Measurements from ENCODE around the gene FOLR1.

Gene FOLR1

DNA sequence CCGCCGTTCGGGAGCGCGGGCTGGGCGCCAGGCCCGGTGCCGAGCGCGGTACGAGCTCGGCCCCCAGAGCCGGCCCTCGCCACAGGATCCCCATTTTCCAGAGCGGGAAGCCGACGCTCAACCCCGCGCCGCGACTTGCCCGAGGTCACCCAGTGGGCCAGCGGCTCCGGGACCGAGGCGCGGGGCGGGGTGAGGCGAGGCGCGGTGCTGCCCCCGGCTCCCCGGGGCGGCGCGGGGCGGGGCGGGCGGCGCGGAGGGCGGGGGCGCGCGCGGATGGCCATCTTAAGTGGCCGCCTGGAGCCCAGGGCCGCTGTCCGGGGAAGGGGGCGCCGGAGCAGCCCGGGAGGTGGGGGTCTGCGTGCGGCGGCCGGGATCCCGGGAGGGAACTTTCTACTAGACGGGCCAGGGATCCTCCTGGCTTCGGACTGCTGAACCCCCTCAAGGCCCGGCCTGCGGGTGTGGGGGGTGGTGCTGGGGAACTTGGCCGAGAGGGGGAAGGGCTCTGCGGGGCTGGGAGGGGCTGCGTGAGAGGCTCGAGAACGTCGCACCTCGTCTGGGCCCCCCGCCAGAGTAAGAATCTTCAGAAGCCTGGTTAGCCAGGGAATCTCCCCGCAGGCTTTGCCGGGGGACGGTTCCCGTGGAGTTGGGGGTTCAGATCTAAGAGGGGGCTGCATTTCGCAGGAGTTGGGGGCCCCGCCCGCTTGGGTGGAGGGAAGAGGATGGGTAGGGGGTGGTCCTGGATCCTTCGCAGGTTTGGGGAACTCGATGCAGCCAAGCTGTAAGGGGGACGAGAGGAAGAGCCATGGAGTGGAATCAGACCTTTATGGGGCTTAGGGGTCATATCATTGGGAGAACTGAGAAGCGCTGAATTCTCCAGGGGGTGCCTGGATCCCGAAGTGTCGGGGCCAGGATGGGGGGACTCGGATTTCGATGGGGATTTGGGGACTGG, 31.9 kb downstream of the FOLR1 start:
- peak; percentile 76 for DNase-seq
- peak; percentile 64 for ATAC-seq

DNA sequence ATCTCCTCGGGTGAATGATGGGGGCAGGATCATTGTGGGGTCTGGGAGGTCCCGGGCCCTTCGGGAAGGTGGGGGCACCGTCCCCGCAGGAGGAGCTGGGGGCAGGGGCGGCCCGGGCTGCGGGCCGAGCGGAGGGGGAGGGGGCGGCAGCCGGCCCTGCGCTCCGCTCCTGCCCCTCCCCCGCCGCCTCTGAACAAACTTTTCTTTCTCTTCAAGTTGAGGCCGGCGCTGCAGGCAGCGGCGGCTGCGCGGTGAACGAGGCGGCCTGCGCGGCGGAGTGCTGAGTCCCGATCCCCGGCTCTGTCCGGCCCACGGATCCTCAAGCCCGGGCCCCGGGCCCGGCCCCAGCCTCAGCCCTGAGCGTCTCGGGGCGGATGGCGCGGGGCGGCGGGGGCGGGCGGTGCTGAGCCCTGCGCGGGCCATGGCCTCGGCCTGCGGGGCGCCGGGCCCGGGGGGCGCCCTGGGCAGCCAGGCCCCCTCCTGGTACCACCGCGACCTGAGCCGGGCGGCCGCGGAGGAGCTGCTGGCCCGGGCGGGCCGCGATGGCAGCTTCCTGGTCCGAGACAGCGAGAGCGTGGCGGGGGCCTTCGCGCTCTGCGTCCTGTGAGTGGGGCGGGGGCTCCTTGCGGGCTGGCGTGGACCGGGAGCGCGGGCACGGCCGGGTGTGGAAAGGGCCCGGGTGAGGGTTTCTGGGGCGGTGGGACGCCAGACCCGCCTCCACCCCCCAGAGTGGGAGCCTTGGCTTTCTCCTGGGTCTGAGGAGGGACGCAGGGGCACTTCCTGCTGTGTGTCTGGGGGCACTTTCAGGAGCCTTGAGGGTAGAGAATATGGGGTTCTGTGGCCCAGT, 32.8 kb downstream of the FOLR1 start, which contains the start of gene INPPL1:
Gene INPPL1, plus strand, starts transcription at position 204 of the 847 bp plus-strand sequence. Its CDS starts 218 bp downstream, at position 422.
- DNase-seq (peak; percentile 59), ATAC-seq (no peak)

DNA sequence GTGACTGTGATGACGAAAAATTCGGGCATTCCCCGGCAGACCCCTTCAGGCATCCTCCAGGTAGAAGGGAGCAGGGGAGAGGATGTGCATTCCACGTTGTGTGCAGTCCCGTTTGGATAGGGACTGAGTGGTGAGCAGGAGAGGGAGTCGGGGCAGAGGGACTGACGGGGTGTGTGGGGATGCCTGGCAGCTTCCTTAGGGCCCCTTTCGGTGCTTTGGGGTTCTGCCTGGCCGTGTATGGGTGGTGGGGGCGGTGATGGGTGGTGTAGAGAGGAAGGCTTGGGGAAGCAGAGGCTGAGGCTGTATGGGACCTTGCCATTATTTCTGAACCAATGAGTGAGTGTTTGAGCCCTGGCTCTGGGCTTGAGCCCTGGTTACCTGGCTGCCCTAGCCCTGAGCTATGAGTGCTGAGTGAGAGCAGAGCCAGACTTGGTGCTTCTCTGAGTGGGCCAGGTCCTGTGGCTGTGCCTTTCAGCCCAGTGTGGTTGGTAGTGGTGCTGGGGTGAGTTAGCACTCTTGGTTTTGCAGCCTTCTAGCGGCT, 33.5 kb downstream of the FOLR1 start:
- peak; percentile 7 for ATAC-seq
- DNase-seq = peak; percentile 45

DNA sequence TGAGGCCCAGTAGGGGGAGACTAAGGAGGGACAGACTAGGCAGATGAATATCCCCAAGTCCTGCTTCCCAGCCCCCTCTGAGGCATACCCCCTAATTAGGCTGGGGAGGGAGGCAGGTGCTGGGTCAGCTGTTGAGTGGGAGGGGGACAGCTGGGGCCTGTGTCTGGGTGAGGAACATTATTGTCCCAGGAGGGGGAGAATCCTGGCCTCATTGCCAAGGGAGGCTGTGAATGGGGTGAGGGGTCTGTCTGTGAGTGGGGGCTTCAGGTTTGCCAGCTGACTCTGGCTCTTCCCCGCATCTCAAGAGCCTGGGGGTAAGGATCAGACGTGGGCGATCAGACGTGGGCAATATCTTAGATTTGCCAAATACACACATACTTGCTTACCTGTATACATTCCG, 34.8 kb downstream of the FOLR1 start:
- no peak for ATAC-seq

DNA sequence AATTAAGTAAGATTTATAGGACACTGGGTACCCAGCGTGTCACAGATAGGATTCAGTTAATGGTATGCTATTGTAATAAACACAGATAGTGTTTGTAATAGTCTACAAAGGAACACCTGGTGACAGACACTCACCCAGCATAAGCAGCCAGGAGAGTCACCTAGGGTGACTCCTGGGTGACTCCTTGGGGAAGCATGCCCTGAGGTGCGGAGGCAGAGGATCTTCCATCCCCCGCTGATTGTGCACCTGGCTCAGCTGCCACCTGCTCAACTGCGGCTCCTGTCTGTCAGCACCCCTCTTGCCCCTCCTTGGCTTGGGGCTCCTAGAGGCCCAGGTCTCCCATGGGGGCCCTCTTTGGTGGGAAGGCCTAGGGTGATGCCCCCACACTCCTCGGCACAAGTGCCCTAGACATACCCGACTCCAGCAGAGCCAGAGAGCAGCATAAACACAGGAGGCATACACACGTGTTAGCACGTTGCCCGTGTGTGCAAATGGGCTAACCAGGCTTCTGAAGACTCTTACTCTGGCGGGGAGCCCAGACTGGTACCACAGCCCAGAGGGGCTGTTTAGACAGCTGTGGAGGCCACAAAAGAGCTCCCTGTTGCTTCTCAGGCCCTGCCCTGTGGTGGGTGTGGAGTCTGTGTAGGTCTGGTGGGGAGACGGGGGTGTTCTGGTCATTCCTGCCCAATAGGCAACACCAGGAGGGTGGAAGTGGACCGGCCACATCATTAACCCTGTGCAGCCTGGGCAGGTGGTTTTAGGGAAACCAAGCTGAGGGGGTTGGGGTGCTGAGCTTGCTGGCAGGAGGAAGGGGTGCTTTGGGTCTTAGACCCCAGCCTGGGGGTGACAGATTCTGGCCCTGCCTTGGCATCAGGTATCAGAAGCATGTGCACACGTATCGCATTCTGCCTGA, 35.6 kb downstream of the FOLR1 start:
- ATAC-seq = no peak
- DNase-seq = no peak

More for the DNA sequence above, 34.8 kb downstream of the FOLR1 start:
- no peak for DNase-seq

DNA sequence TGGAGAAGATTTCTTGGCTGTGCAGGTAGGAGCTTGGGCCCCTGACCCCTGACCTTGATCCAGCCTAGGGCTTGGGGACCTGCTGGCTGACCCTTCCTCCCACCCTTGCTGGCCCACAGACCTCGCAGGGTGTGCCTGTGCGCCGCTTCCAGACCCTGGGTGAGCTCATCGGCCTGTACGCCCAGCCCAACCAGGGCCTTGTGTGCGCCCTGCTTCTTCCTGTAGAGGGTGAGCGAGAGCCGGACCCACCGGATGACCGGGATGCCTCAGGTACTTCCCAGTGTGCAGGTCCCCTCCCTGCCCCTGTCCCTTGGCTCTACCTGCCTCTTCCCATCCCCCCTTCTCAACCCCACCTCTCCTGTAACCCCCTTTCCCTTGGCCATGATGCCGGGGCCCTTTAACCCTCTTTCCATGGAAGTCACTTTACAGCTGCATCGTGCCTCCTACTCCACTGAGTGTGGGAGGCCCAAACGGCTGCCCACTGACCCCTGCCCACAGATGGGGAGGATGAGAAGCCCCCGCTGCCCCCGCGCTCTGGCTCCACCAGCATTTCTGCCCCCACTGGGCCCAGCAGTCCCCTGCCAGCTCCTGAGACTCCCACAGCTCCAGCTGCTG, 36.4 kb downstream of the FOLR1 start:
- ATAC-seq = no peak
- no peak for DNase-seq

DNA sequence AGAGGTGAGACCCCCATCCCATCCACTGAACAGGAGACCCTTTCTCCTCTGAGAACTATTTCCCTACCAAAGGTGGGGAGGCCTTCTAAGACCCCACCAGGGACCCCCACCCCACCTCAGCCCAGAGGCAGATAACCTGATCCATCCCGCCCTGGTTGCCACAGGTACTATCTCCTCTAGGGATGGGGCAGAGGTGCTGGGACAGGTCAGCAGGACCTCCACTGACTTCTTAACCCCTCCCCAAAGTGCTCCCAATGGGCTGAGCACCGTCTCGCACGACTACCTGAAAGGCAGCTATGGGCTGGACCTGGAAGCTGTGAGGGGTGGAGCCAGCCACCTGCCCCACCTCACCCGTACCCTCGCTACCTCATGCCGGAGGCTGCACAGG, 36.9 kb downstream of the FOLR1 start:
- no peak for ATAC-seq
- no peak for DNase-seq

DNA sequence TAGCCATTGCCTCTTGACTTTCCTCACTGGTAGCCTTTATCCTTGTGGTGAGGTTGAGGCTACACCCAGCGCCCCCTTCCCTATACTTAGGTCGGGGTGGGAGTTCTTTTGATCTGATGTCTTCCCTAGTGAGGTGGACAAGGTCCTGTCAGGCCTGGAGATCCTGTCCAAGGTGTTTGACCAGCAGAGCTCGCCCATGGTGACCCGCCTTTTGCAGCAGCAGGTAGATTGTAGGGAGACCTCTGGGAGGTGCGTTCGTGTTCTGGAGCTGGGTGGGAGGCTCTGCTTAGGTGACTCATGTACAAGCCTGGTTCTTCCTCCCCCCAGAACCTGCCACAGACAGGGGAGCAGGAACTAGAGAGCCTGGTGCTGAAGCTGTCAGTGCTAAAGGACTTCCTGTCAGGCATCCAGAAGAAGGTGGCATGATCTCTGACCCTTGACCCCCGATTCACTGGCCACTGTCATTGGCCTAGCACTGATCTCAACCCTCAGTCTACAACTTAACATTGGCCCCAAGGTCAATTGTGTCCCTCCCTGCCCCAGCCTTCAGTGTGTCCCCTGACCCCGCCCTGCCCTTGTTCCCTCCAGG, 37.5 kb downstream of the FOLR1 start:
- ATAC-seq (no peak), DNase-seq (no peak)

DNA sequence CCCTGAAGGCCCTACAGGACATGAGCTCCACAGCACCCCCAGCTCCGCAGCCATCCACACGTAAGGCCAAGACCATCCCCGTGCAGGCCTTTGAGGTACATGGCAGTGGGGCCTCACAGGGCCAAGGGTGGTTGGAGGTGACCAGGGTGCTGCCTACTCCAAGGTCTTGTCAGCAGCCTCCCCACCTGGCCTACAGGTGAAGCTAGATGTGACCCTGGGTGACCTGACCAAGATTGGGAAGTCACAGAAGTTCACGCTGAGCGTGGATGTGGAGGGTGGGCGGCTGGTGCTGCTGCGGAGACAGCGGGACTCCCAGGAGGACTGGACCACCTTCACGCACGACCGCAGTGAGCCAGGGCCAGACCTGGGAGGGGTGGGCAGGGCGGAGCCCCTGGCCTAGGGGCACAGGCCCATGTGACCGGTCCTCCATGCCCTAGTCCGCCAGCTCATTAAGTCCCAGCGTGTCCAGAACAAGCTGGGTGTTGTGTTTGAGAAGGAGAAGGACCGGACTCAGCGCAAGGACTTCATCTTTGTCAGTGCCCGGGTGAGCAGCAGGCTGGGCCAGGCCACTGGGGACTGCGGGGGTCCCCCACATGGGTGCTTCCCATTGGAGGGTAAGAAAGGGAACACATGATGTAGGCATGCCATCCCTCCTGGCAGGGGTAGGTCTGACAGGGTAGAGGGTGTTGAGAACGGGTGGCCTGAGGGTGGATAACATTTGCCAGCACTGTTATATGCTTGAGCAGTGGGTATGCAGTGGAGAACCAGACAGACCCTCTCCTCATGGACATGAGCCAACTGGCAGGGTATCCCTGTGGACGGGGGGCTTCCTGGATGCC, 38.2 kb downstream of the FOLR1 start:
- ATAC-seq (no peak), DNase-seq (no peak)

DNA sequence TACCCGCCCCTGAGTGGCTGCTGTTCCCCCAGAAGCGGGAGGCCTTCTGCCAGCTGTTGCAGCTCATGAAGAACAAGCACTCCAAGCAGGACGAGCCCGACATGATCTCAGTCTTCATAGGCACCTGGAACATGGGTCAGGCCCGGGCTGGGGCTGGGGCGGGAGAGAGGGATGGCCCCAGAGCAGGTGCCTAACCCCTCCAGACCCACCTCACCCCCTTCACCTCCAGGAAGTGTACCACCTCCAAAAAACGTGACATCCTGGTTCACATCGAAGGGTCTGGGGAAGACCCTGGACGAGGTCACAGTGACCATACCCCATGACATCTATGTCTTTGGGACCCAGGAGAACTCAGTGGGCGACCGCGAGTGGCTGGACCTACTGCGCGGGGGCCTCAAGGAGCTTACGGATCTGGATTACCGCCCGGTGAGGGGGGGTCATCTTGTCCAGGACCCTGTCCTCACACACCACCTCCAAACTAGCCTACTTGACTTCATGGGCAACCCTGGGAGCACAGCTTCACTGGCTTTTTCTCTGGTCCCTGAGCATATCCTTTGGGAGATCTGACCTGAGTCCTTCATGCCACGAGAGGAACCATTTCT, 38.9 kb downstream of the FOLR1 start:
- ATAC-seq (no peak), DNase-seq (no peak)

DNA sequence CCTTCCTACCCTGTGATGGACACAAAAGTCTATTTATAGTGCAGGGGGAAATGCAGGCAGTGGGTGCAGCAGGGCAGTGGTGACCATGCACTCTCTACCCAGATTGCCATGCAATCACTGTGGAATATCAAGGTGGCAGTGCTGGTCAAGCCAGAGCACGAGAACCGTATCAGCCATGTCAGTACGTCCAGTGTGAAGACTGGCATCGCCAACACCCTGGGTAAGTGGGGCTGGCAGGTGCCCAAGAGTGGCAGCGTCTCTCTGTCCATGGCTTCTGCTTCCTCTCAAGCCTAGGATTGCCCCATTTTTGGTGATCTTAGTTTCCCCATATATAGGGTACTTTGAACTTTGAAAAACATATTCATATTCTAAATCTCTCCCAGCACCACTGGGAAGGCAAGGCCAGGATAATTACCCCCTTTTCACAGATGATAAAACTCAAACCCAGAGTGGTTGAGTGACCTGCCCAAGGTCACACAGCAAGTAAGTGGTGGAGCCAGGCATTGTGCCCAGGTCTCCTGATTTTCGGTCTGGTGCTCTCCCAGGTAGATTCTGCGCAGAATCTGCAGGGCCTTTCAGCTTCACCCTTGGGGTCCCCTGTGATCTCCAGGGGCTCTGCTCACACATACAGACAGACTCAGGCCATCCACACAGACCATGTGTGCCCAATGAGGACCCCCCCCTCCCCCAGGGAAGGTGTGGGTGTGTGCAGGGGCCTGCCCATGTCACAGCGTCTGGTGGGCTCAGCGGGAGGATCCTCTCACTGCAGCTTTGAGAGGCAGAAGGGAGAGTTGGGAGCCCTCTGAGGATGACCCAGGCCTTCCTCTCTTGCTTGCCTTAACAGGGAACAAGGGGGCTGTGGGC, 39.7 kb downstream of the FOLR1 start:
- no peak for ATAC-seq
- DNase-seq = no peak

DNA sequence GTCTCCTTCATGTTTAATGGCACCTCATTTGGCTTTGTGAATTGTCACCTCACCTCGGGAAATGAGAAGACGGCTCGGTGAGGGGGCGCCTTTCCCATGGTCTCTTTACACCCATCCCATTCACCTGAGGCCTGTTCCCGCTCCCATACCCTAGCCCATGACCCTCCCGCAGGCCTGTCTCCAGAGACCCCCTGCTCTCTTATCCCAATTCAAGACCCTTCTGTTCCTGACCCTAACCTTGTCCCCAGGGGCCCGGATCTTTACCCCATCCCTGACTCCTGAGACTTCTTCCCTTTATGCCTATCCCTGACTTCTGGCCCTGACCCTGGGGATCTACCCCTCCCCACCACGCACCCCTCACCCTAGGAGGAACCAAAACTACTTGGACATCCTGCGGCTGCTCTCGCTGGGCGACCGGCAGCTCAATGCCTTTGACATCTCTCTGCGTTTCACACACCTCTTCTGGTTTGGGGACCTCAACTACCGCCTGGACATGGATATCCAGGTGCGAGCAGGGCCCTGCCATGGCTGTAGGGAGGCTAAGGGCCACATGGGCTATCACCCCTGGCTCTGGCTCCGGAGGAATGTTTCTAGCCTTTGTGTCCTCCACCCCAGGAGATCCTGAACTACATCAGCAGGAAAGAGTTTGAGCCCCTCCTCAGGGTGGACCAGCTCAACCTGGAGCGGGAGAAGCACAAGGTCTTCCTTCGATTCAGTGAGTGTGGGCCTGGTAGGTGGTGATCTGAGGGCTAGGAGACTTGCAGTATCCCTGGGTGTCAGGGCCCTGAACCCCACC, 40.5 kb downstream of the FOLR1 start:
- DNase-seq (no peak), ATAC-seq (no peak)

DNA sequence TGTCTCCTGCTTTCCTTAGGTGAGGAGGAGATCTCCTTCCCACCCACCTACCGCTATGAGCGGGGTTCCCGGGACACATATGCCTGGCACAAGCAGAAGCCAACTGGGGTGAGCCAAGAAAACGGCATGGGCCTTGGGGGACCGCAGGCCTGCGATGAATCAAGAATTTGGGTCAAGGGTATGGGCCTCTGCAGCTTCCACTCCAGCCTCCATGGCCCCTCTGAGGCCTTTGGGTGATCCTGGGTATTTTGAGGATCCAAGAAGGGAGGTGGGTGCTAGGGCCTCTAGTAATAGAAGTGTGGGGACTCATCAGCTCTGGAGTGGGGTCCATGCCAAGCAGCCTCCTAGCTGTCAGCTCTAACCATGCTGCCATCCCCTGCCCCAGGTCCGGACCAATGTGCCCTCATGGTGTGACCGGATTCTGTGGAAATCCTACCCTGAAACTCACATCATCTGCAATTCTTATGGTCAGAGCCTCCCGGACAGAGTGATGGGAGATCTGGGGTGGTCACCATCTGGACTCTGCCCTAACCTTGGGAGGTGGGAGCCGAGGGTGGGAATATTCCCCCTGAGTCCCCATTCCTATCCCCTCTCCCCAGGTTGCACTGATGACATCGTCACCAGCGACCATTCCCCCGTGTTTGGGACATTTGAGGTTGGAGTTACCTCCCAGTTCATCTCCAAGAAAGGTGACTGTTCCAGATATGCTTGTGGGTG, 41.3 kb downstream of the FOLR1 start:
- ATAC-seq = no peak
- no peak for DNase-seq

DNA sequence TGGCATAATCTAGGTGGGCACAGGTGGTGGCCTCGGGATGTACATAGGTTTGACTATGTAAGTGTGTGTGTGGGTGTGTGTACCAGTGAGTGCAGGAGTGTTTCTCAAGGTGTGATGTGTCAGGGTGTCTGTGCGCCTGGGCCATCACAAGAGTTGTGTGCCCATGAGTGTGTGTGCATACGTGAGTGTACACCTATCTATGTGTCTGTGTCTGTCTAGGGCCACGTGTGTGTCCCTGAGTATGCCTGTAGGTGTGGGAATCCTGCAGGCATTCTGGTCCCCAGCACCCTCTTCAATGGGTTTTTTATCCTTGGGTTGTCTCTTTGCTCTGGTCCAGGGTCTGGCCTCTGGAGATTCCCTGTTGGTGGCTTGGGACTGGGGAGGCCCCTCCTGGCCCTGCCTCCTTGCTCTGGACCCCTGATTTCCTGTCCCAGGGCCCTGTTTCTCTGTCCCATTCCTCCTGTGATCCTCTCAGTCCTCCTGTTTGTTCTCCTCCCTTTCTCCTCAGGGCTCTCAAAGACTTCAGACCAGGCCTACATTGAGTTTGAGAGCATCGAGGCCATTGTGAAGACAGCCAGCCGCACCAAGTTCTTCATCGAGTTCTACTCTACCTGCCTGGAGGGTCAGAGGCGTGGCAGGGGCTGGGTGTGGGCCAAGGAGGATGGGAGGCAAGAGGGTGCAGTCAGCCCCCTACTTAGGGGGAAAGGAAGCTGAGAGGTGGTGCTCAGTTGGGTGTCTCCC, 42.0 kb downstream of the FOLR1 start:
- DNase-seq (no peak), ATAC-seq (no peak)

DNA sequence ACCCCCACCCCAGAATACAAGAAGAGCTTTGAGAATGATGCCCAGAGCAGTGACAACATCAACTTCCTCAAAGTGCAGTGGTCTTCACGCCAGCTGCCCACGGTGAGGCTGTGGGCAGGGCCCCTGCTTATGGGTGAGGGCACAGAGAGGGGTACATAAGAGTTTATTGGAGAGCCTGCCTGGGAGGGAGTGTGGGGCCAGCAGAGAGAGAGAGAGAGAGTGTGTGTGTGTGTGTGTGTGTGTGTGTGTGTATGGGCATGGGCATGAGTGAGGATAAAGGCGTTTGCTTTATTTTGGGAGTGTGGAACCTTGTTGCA, 42.5 kb downstream of the FOLR1 start:
- ATAC-seq (no peak), DNase-seq (no peak)

DNA sequence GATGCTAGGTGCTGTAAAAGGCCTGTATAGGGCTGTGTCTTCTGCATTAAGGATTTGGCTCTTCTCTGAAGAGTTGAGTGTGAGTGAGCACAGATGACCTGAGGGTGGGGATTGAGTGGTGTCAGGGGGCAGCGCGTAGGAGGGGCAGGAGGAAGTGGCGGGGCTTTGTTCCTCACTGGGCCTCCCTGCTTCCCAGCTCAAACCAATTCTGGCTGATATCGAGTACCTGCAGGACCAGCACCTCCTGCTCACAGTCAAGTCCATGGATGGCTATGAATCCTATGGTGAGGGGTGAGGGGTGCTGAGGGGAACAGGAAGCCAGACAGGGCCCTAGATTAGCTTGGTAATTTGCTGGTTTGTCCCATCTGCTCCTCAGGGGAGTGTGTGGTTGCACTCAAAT, 43.0 kb downstream of the FOLR1 start:
- ATAC-seq = no peak
- no peak for DNase-seq
